Activated CD4-positive, alpha-beta T cell treated with anti-CD3 and anti-CD28 coated beads, Interleukin-2, amount 10 ng/mL, durations not matched to agents 24 days and 14 days (primary cell): Measurements from ENCODE around the gene SH3BP1. TPM values are rescaled to one million over a fixed set of nuclear protein-coding genes. Genes with fewer than 3 reads are reported as not detected.
A peak's percentile ranks its signal among the peaks of the same experiment; 100 is the strongest.

Source experiments
- DNase-seq: peaks from one replicate; pipeline ENCODE4 v3.0.0; 2022
- H3K27ac Mint-ChIP-seq: one replicate; pipeline ENCODE4 v1.8.0; 2022; ENCODE audit warnings: mild to moderate bottlenecking, mixed read lengths
- H3K27me3 Mint-ChIP-seq: one replicate; pipeline ENCODE4 v1.8.0; 2022; ENCODE audit warnings: mixed read lengths
- H3K36me3 Mint-ChIP-seq: one replicate; pipeline ENCODE4 v1.8.0; 2022; ENCODE audit warnings: low read depth, mild to moderate bottlenecking, mixed read lengths
- H3K4me1 Mint-ChIP-seq: one replicate; pipeline ENCODE4 v1.8.0; 2021; ENCODE audit warnings: mixed read lengths
- H3K4me3 Mint-ChIP-seq: one replicate; pipeline ENCODE4 v1.8.0; 2022; ENCODE audit warnings: mild to moderate bottlenecking, moderate library complexity, mixed read lengths
- H3K9me3 Mint-ChIP-seq: one replicate; pipeline ENCODE4 v1.8.0; 2021; ENCODE audit warnings: mixed read lengths
- intact Hi-C: fragments of 100-400 bp; cut with micrococcal nuclease; formaldehyde crosslinking; loops from one replicate; pipeline ENCODE4 v1.15.1; 2023
- total RNA-seq: library from RNA; stranded (reverse); gene quantifications from 2 replicates; pipeline ENCODE4 v1.2.3, GENCODE V29; 2022

SH3BP1 gene
- total RNA-seq, 1 donor from 2014 or later: 110 TPM

DNA sequence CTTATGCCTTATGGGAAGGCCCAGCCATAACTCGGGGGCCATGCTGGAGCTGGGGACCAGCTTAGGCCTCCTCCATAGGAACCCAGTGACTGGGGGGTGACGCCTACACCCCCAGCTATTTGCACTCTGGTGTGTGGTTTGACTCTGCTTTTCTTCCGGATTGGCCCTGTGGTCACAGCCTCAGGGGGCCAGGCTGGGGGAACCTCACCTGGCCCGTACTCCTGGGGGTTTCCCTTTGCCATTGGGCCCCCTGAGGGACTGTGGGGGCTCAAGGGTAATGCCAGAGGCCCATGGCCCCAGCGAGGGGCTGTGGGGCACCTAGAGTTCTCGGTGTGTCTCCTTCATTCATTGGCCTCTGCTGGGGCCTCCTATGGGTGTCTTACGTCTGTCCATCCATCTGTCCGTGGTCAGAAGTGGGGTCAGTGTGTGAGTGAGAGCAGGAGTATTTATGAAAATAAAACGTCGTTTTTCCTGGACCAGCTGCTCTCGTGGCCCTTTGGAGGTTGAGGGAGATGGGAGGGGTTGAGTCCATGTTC is 6.3 kb upstream of the SH3BP1 start:
- Mint-ChIP-seq H3K27me3 (no peaks in the 10 kb centered on the region), H3K9me3 (no peaks in the 10 kb centered on the region), H3K4me1 (peaks cover 55% of the 10 kb centered on the region), H3K4me3 (peak overlapping the region; percentile 77), H3K27ac (peak overlapping the region; percentile 92), H3K36me3 (peaks cover 6% of the 10 kb centered on the region)
- intact Hi-C loops: no loop called here
- peak; percentile 77 for DNase-seq

DNA sequence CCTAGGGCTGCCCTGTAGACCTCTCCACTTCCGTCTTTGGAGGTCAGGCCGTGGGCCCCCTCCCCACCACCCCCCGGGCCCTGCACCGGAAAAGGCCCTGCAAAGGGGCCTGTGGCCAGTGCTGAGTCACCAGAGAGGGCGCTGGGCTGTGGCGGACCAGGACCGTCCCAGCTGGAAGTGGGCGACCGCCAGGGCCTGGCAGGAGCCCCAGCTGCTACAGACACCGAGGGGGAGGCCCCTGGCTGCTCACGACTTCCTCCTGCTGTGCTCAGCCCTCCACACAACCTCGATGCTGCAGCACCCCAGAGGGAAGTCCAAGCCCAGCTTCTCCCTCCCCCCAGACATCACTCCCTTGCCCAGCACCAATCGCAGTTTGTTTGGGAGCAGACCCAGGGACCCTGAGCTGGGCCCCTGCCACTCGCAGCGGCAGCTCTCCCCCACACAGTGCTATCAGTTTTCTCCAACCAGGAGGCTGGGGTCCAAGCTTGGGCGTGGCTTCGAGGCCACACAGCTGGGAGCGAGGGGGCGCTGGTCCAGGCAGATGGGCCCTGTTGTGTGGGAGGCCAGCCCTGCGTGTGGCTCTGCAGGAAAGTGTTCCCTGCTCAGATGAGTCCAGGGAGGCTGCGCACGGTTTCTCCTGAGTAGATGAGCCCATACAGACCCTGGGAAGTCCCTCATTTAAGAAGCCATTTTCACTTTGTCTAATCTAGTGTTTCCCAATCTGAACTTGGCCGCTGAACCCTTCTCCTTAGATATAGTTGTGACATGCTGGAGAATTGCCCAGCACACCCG is 5.6 kb upstream of the SH3BP1 start:
- H3K27ac Mint-ChIP-seq: peak overlapping the region; percentile 92
- DNase-seq: peak; percentile 85
- peak overlapping the region; percentile 77 for H3K4me3 Mint-ChIP-seq
- peaks cover 59% of the 10 kb centered on the region for H3K4me1 Mint-ChIP-seq
- no peaks in the 10 kb centered on the region for H3K9me3 Mint-ChIP-seq
- peaks cover 6% of the 10 kb centered on the region for H3K36me3 Mint-ChIP-seq
- intact Hi-C loops: no loop called here
- H3K27me3 Mint-ChIP-seq: no peaks in the 10 kb centered on the region

DNA sequence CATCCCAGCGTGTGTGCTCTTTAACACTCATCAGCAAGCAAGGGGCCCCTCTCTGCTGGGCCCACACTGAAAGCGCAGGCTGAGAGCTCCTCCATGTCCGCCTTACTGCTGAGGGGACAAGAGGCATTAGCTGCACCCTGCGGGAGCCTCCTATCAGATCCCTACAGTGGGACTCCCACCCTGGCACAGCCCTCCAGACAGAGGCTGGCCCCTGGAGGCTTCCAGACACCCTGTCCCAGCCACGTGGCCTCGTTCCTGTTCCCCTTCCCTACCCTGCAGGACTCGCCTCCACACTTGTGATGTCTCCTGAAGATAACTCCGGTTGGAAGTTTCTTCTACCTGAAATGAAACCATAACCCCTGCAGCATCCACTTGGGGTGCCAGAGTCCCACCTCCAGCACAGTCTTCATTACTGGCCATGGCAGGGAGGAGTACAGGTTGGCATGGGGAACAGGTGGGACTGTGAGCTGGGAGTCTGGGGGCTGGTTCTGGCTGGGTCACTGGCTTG is 5.0 kb upstream of the SH3BP1 start:
- H3K9me3 Mint-ChIP-seq: no peaks in the 10 kb centered on the region
- intact Hi-C loops: no loop called here

DNA sequence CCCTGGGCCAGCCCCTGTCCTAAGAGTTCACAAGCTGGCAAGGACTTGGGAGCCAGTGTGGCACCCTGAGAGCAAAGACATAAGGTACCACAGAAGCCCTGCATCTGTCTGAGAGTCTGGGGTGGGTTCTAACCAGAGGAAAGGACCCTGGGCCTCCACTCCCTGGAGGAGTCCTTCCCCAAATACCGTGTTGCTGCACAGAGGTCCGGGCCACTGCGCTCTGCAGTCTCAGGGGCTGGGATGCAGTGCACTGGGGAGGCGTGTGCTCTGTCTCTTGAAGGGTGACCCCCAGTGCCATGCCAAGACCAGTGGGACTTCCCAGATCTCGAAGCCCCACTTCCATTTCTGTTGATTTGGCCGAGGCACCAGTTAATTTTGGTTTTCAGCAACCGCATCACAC is 4.3 kb upstream of the SH3BP1 start:
- Mint-ChIP-seq H3K27ac (peak overlapping the region; percentile 92), H3K36me3 (peaks cover 6% of the 10 kb centered on the region), H3K4me1 (peaks cover 58% of the 10 kb centered on the region), H3K27me3 (no peaks in the 10 kb centered on the region), H3K9me3 (no peaks in the 10 kb centered on the region), H3K4me3 (peak overlapping the region; percentile 77)
- intact Hi-C loops: loop anchor here (5.0 kb wide), 1 partner anchor 112 kb away; no protein-coding TSS in a partner anchor
- DNase-seq: no peak

More for the DNA sequence above, 5.0 kb upstream of the SH3BP1 start:
- H3K27ac Mint-ChIP-seq: peak overlapping the region; percentile 92
- peaks cover 58% of the 10 kb centered on the region for H3K4me1 Mint-ChIP-seq
- H3K36me3 Mint-ChIP-seq: peaks cover 6% of the 10 kb centered on the region
- H3K27me3 Mint-ChIP-seq: no peaks in the 10 kb centered on the region
- peak; percentile 69 for DNase-seq
- H3K4me3 Mint-ChIP-seq: peak overlapping the region; percentile 77

DNA sequence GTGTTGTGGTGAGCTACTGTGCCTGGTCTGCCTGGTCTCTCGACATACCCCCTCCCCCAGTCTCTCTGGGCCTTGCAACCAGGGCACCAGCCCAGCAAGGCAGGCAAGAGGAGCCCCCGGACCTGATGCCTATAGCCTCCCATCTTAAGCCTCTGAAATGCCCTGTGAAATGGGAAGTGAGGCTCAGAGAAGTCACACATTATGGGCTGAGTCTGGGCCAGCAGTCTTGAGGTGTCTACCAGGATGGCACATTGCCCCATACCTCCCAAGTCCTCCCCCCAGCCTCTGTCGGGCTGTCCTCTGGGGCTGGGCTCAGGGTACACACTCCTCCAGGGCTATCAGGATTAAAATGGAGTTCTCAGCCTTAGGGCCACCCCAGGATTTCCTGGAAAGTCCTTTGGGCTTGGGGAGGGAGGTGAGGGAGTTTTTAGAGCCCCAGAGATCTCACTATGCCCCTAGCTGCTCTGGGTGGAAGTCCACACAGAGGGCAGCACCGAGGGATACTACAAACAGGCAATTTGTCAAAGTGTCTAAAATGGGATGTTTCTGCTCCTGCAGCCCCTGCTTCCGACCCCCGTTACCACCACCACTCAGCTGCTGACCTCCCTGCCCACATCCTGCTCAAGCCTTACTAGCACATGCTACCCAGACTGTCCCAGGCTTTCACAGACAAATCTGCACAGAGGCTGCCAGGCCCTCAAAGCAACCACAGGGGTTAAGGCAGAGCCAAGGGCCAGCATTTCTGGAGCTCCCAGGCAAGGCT is 3.1 kb upstream of the SH3BP1 start:
- H3K4me1 Mint-ChIP-seq: peaks cover 61% of the 10 kb centered on the region
- H3K9me3 Mint-ChIP-seq: no peaks in the 10 kb centered on the region
- peaks cover 7% of the 10 kb centered on the region for H3K36me3 Mint-ChIP-seq
- peak overlapping the region; percentile 80 for H3K27ac Mint-ChIP-seq
- peak; percentile 79 for DNase-seq
- peak overlapping the region; percentile 17 for H3K4me3 Mint-ChIP-seq
- intact Hi-C loops: loop anchor here (1.0 to 5.0 kb wide), 2 partner anchors 9 to 111 kb away; no protein-coding TSS in a partner anchor
- H3K27me3 Mint-ChIP-seq: no peaks in the 10 kb centered on the region

DNA sequence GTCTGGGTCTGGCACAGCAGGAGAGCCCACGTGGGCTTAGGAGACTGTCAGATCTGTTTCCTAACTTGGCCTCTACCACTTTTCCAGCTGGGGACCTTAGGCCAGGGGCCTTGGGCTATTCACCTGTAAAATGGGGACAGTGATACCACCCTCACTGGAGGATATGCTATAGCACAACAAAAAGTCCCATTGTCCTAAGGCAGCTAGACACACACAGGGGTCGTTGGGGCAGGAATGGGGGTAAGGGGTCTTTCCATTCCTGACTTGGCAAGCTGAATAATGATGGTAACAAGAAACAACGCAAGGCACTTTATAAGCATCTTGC is 2.6 kb upstream of the SH3BP1 start:
- intact Hi-C loops: loop anchor here (1.0 to 5.0 kb wide), 2 partner anchors 10 to 110 kb away; no protein-coding TSS in a partner anchor
- H3K4me3 Mint-ChIP-seq: peak overlapping the region; percentile 17
- H3K9me3 Mint-ChIP-seq: no peaks in the 10 kb centered on the region
- H3K27me3 Mint-ChIP-seq: no peaks in the 10 kb centered on the region
- no peak for DNase-seq
- peak overlapping the region; percentile 80 for H3K27ac Mint-ChIP-seq
- H3K36me3 Mint-ChIP-seq: peaks cover 10% of the 10 kb centered on the region
- peaks cover 65% of the 10 kb centered on the region for H3K4me1 Mint-ChIP-seq

DNA sequence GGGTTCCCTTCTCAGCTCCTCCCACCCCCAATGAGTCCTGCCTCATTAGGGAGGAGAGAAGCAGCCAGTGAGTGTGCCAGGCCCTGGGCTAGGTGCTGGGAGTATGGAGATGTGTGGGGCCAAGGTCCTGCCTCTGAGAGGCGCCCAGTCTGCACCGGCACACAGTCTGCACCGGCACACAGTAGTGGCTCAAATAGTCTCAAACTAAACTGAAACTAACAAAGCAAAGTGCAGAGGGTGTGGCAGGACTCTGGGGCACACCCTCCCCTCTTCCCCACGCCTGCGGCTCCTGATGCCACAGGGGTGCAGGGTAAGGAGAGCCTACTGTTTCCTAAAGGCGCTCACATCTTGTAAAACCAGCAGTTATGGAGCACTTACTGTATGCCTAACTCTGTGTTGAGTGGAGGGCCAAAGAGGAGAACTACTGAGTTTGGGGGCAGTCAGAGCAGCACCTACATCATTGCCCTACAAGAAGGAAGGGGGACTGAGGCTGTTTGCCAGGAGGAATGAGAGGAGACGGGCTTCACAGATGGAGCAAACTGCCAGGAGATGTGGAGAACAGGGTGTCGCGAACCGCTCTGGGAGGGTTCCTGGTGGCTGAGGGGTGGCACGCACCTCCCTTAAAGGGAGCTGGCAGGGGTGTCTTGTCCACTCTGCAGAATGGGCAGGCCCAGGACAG is 939 bp upstream of the SH3BP1 start:
- Mint-ChIP-seq H3K4me3 (peak overlapping the region; percentile 92), H3K27ac (peak overlapping the region; percentile 84), H3K36me3 (peaks cover 14% of the 10 kb centered on the region), H3K27me3 (no peaks in the 10 kb centered on the region), H3K9me3 (no peaks in the 10 kb centered on the region), H3K4me1 (peaks cover 67% of the 10 kb centered on the region)
- peak; percentile 85 for DNase-seq
- intact Hi-C loops: loop anchor here (1.0 to 5.0 kb wide), 3 partner anchors 30 to 109 kb away; partner anchors contain the start of gene GGA1

DNA sequence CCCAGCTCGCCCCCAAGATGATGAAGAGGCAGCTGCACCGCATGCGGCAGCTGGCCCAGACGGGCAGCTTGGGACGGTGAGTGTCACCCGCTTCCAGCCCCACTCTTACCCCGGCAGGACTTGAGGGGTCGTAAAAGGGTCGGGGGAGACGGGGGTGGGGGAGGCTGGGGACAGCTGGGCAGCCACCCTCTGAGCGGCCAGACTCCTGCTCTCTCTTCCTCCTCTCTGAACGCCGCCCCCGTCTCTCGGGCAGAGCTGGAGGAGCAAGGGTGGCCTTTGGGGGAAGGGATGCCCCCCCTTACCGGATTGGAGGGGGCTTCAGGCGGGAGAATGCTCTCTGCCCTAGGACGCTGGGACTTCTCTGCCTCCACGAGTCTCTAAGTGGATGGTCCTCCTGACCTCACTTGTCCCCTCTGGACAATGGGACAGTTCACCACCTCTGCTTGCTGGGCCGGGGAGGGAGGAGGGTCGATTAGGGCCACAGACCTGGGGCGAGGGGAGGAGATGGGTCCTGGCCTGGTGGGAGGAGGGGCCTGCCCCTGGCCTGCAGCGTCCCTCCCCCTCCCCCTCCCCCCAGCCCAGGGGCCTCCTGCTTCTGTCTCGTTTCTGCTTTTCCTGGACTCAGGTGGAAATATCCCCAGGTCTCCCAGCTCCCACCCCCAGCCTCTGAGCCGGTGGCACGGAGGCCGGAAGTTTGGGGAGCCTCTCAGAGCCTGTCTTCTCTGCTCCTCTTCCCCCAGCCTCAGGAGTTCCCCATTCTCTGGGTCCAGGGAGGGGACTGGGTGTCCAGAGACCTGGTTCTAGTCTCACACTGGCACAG is 512 bp downstream of the SH3BP1 start:
- peak; percentile 81 for DNase-seq
- Mint-ChIP-seq H3K4me3 (peak overlapping the region; percentile 92), H3K4me1 (peaks cover 57% of the 10 kb centered on the region)

DNA sequence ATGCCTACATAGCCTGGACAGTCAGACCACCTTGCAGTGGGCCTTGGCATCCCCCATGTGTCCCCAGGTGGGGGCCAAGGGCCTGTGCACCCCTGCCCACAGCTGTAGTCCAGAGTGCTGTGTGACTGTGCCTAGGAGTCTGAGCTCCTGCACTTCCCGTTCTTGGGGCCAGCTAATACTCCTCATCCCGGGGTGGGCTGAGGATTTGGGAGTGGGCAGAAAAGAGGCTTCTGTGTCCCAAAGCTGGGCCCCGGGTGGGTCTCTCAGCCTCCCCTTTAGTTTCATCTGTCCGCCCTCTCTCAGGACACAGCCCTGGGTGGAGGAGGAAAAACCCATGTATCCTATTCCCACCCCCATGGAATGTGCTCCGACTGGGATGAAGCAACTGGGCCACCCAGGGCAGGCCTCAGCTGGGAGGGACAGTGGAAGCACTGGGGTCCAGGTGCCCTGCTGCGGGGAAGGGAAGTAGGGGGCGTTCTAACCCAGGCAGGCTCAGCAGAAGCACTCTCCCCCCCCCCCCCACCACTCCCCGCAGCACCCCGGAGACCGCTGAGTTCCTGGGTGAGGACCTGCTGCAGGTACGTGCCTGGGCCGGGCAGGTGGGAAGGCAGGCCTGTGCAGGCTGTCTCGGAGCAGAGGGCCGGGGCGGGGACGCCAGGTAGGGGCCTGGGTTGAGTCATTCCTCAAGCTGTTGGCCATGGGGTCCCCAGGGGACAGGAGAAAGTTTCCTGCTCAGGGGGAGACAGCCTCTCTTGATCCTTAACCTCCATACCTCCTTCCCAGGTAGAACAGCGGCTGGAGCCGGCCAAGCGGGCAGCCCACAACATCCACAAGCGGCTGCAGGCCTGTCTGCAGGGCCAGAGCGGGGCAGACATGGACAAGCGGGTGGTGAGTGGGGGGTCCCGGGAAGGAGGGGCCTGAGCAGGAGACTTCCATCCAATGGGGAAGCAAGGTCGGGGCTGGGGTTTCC is 1.4 kb downstream of the SH3BP1 start:
- H3K36me3 Mint-ChIP-seq: peaks cover 32% of the 10 kb centered on the region
- peak overlapping the region; percentile 96 for H3K27ac Mint-ChIP-seq
- H3K27me3 Mint-ChIP-seq: no peaks in the 10 kb centered on the region
- peaks cover 51% of the 10 kb centered on the region for H3K4me1 Mint-ChIP-seq
- no peaks in the 10 kb centered on the region for H3K9me3 Mint-ChIP-seq
- H3K4me3 Mint-ChIP-seq: peak overlapping the region; percentile 92
- DNase-seq: no peak
- intact Hi-C loops: no loop called here

More for the DNA sequence above, 512 bp downstream of the SH3BP1 start:
- no peaks in the 10 kb centered on the region for H3K9me3 Mint-ChIP-seq
- no peaks in the 10 kb centered on the region for H3K27me3 Mint-ChIP-seq
- H3K36me3 Mint-ChIP-seq: peaks cover 24% of the 10 kb centered on the region
- H3K27ac Mint-ChIP-seq: peak overlapping the region; percentile 96
- intact Hi-C loops: loop anchor here (1.0 to 5.0 kb wide), 2 partner anchors 32 to 107 kb away; partner anchors contain the start of gene GGA1

DNA sequence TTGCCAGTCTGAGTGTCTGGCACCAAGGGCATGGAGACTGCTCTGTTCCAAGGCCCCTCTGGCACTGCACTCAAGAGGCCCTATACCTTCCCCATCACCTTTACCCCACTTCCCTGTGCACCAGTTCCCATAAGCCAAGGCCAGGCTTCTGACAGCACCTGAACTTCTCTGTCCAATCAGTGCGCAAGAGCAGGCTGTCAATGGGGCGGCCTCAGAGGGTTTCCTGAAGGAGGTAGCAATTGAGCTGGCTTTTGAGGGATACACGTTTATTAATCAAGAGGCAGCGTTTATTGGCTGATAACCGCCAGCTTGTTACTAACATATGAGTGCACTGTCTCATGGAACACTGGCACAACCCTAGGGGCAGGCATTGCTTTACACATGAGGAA is 2.1 kb downstream of the SH3BP1 start:
- Mint-ChIP-seq H3K9me3 (no peaks in the 10 kb centered on the region), H3K36me3 (peaks cover 34% of the 10 kb centered on the region), H3K4me1 (peaks cover 46% of the 10 kb centered on the region), H3K27me3 (no peaks in the 10 kb centered on the region), H3K27ac (peak overlapping the region; percentile 48), H3K4me3 (peak overlapping the region; percentile 92)
- DNase-seq: no peak
- intact Hi-C loops: no loop called here

DNA sequence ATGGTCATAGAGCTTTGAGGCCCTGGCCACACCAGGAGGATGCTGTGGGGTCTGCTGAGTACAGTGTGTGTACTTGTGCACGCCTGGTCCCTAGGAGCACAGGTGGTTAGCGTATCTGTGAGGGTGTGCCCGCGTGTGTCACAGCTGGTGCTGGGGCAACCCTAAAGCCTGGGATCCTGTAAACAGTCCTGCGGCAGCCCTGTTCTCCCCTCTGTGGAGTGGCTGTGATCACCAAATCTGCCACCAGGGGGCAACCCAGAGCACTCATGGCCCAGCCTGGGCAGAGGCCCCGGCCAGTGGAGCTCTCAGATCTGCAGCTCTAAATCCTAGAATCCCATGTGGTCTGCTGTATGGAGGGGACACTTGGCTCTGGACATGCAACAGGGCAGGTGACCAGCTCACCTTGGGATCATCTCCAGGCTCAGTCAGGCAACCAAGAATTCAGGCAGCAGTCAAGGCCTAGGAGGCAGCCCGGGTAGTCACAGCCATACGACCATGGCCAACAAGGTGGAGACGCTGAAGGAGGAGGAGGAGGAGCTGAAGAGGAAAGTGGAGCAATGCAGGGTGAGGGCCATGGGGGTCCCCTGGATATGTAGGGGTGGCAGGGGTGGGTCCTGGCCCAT is 3.9 kb downstream of the SH3BP1 start:
- intact Hi-C loops: loop anchor here (1.0 to 2.0 kb wide), 3 partner anchors 15 to 38 kb away; partner anchors contain the start of gene PDXP
- no peaks in the 10 kb centered on the region for H3K9me3 Mint-ChIP-seq
- peaks cover 30% of the 10 kb centered on the region for H3K4me1 Mint-ChIP-seq
- DNase-seq: peak; percentile 96
- H3K36me3 Mint-ChIP-seq: peaks cover 43% of the 10 kb centered on the region
- peak overlapping the region; percentile 63 for H3K4me3 Mint-ChIP-seq
- H3K27ac Mint-ChIP-seq: peak overlapping the region; percentile 65
- no peaks in the 10 kb centered on the region for H3K27me3 Mint-ChIP-seq
